Daoy (cell line): ENCODE results near the gene MARVELD3. TPM values are rescaled to one million over a fixed set of nuclear protein-coding genes. Genes with fewer than 3 reads are reported as not detected.

Source experiments
- DNase-seq: peaks from one replicate; pipeline ENCODE4 v3.0.0-alpha.2; 2015; ENCODE audit warnings: low read depth
- total RNA-seq: library from RNA; depleted of rRNA; stranded (reverse); fragments of >200 nt; shearing (Covaris generic); gene quantifications from 2 replicates; pipeline ENCODE4 v1.2.3, GENCODE V29; 2014

The MARVELD3 gene
- total RNA-seq, 1 experiment from 2014 or later: 0.11 TPM

DNA sequence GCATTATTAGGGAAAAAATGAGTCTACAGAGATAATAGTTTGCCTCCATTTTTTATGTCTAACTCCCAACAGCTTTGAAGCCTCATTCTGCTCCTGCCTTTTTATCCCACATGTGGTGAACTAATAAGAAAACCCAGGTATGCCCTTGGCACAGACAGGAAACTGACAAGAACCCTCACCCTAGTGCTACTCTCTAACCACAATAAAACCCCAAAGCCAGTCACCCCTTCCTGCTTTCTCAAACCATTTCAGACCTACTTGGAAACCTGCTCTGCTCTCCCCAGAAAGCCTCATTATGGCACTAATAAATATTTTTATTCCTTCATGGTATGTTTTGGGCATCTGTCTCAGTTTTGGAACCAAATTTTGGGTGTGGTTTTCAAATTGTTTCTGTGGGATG is 3.9 kb upstream of the MARVELD3 start:
- DNase-seq: no peak

GRCh38 chr16:71623597-71623996 is 2.4 kb upstream of the MARVELD3 start:
- no peak for DNase-seq

GRCh38 chr16:71625113-71625850 is 702 bp upstream of the MARVELD3 start:
- DNase-seq: no peak

DNA sequence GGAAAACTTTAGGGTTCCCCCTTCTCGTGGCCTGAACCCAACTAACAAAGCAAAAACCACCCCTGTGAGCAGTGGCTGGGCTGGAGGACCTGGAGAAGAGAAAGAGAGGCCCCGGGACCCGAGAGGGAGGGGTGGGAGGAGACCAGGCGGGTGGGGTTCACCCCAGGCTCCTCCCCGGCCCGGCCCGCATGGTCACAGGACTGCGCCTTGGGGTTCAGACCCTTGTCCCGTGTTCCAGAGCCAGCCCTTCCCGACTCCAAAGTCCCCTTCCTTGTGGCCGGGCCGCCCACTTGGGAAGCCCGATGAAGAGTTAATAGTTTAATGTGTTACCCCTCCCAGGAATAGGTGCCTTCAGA is 852 bp downstream of the MARVELD3 start:
- DNase-seq: no peak

- DNase-seq: no peak
Observed at GRCh38 chr16:71627731-71628181, 1.8 kb downstream of the MARVELD3 start.

- DNase-seq: peak; percentile 17
Observed at GRCh38 chr16:71628810-71629209, 2.8 kb downstream of the MARVELD3 start.

GRCh38 chr16:71629278-71630016 is 3.5 kb downstream of the MARVELD3 start:
- no peak for DNase-seq

GRCh38 chr16:71630808-71631207 is 4.8 kb downstream of the MARVELD3 start:
- no peak for DNase-seq

GRCh38 chr16:71631776-71632175 is 5.8 kb downstream of the MARVELD3 start:
- DNase-seq: no peak

DNA sequence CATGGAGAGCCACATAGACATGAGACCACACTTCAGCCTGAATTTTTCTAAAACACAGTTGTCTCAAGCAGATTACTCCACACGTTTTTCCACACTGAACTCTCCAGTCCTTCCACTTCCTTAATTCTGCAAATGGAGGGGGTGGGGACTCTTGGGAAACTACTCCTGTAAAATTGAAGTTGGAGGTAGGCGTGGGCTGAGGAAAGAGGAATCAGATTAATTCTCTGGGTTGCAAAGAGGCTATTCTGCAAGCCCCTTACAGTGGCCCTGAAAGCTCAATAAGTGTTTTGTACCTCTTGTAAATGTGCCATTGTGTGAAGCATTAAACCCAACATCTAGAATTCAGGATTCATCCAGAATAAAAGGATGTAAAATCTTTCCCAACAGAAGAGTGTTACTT is 9.6 kb downstream of the MARVELD3 start:
- no peak for DNase-seq

- peak; percentile 47 for DNase-seq
Observed at GRCh38 chr16:71637398-71637797, 11.4 kb downstream of the MARVELD3 start.

DNA sequence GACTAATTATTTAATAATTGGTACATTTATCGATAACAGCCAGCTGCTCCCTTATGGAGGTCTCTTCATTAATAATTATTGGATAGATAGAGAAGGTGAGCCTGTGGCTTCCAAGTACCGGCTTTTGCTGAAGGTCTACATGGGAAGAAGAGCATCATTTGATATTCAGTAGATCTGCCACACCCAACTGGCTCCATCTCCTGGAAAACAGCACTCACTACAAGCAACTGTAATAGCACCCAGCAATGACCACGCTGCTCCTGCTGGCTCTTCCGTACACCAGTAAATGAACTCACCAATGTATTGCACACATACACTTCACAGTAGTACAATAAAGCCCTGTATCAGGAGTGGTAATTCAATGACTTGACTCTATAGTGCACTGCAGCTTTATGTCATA is 19.5 kb downstream of the MARVELD3 start:
- peak; percentile 15 for DNase-seq

GRCh38 chr16:71647391-71647790 is 21.4 kb downstream of the MARVELD3 start:
- DNase-seq: no peak

DNA sequence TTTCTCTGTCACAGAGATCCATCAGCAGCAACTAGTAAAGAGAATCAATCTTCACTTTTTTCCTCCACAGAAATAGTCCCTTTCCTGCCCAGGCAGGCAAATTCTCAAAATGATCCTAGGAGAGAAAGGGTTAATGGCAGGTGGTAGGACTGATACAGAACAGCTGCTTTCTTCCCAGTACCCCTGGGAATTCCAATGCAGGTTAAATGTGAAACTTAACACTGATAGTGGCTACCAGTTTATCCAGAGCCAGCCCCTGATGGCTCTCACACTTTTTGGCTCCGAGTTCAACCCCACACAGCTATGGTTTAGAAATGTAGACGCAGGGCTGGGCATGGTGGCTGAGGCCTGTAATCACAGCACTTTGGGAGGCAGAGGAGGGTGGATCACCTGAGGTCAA is 22.2 kb downstream of the MARVELD3 start:
- DNase-seq: no peak

- DNase-seq: no peak
Observed at GRCh38 chr16:71648921-71649320, 22.9 kb downstream of the MARVELD3 start.

DNA sequence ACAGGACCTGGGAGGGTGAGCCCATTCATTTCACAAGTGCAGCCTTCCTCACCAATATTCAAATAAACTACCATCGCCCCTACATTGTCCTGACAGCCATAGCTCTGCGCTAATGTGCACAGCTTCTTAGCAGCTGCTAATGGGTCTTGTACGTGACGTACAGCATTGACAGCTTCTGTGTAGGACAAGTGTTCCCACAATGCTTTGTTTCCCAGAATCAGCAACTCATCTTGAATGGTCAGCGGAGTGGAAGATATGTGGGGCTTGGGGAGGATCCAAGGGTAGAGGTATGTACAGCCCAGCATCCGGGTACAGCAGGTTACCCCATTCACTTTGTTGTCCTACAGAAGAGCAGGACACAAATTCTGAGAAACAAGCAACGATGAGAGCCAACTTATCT is 23.7 kb downstream of the MARVELD3 start:
- no peak for DNase-seq

GRCh38 chr16:71658771-71659170 is 32.8 kb downstream of the MARVELD3 start:
- DNase-seq: no peak

DNA sequence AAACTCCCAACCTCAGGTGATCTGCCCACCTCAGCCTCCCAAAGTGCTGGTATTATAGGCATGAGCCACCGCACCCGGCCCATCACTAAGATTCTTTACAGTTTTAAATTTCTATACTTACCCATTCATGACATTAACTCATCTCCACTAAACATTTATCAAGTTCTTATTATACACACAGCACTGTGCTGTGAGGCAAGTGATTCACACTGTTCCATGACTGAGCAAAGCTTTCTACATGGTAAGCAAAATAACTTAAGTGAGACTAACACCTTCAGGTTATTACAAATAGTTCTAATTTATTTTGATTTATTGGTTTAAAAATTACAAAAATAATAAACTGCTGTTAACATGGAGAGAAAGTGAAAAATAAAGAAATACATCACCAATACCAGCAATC is 33.5 kb downstream of the MARVELD3 start:
- no peak for DNase-seq

- DNase-seq: no peak
Observed at GRCh38 chr16:71666264-71666663, 40.3 kb downstream of the MARVELD3 start.

GRCh38 chr16:71666928-71667707 is 41.1 kb downstream of the MARVELD3 start:
- no peak for DNase-seq

GRCh38 chr16:71669926-71670536 is 44.0 kb downstream of the MARVELD3 start:
- no peak for DNase-seq

DNA sequence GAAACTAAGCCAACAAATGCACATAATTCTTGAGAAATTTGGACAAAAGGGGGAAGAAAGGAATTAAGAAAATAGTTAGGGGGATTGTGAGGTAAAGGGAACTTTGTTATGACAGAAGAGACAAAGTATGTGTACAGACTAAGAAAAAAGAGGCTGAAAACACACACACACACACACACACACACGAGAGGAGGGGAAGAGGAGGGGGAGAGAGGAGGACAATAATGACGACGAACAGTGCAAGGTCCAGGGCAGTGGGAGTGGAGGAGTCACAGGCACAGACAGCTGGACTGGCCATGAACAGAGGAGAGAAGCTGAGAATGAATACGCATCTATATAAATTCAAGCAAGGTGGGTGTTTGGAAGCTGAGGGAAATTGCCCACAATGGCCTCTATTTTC is 44.6 kb downstream of the MARVELD3 start:
- DNase-seq: no peak
